ENCODE data around the gene MTARC2.

MTARC2 gene

GRCh38 chr1:220701974-220702373 lies 46.1 kb upstream of the MTARC2 start:
- no peak for ATAC-seq (ENCODE audit: low read depth)
- H3K27me3 ChIP-seq (ENCODE audit: insufficient read depth, poor library complexity, severe bottlenecking) = no peaks in the 10 kb centered on the region
- DNase-seq (ENCODE audit: low spot score) = no peak
- H3K36me3 ChIP-seq (ENCODE audit: low read depth) = no peaks in the 10 kb centered on the region
- no peaks in the 10 kb centered on the region for H3K4me1 ChIP-seq (ENCODE audit: insufficient read depth, poor library complexity, severe bottlenecking)
- no peak overlapping the region for H3K27ac ChIP-seq (ENCODE audit: poor library complexity, severe bottlenecking)
- H3K4me3 ChIP-seq (ENCODE audit: severe bottlenecking) = no peak overlapping the region
- TF ChIP-seq, protein P1, sequence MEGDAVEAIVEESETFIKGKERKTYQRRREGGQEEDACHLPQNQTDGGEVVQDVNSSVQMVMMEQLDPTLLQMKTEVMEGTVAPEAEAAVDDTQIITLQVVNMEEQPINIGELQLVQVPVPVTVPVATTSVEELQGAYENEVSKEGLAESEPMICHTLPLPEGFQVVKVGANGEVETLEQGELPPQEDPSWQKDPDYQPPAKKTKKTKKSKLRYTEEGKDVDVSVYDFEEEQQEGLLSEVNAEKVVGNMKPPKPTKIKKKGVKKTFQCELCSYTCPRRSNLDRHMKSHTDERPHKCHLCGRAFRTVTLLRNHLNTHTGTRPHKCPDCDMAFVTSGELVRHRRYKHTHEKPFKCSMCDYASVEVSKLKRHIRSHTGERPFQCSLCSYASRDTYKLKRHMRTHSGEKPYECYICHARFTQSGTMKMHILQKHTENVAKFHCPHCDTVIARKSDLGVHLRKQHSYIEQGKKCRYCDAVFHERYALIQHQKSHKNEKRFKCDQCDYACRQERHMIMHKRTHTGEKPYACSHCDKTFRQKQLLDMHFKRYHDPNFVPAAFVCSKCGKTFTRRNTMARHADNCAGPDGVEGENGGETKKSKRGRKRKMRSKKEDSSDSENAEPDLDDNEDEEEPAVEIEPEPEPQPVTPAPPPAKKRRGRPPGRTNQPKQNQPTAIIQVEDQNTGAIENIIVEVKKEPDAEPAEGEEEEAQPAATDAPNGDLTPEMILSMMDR (IDR thresholded peaks at IDR 0.05; ENCODE audit: poor library complexity, severe bottlenecking) = no peak
- no peaks in the 10 kb centered on the region for H3K9me3 ChIP-seq (ENCODE audit: severe bottlenecking)

- H3K4me3 ChIP-seq (ENCODE audit: severe bottlenecking) = no peak overlapping the region
- DNase-seq (ENCODE audit: low spot score) = no peak
- no peak overlapping the region for H3K27ac ChIP-seq (ENCODE audit: poor library complexity, severe bottlenecking)
- no peaks in the 10 kb centered on the region for H3K9me3 ChIP-seq (ENCODE audit: severe bottlenecking)
- H3K4me1 ChIP-seq (ENCODE audit: insufficient read depth, poor library complexity, severe bottlenecking) = no peaks in the 10 kb centered on the region
- H3K36me3 ChIP-seq (ENCODE audit: low read depth) = no peaks in the 10 kb centered on the region
- TF ChIP-seq, protein P1 (IDR thresholded peaks at IDR 0.05; ENCODE audit: poor library complexity, severe bottlenecking) = no peak
- H3K27me3 ChIP-seq (ENCODE audit: insufficient read depth, poor library complexity, severe bottlenecking) = no peaks in the 10 kb centered on the region
- no peak for ATAC-seq (ENCODE audit: low read depth)
Observed at GRCh38 chr1:220702733-220703270, 45.3 kb upstream of the MTARC2 start.

- Histone ChIP-seq H3K9me3 (ENCODE audit: severe bottlenecking) (no peaks in the 10 kb centered on the region), H3K4me1 (ENCODE audit: insufficient read depth, poor library complexity, severe bottlenecking) (no peaks in the 10 kb centered on the region), H3K4me3 (ENCODE audit: severe bottlenecking) (no peak overlapping the region), H3K36me3 (ENCODE audit: low read depth) (no peaks in the 10 kb centered on the region), H3K27me3 (ENCODE audit: insufficient read depth, poor library complexity, severe bottlenecking) (no peaks in the 10 kb centered on the region), H3K27ac (ENCODE audit: poor library complexity, severe bottlenecking) (no peak overlapping the region)
- DNase-seq (ENCODE audit: low spot score) = no peak
- TF ChIP-seq, protein P1 (IDR thresholded peaks at IDR 0.05; ENCODE audit: poor library complexity, severe bottlenecking) = no peak
- ATAC-seq (ENCODE audit: low read depth) = no peak
Observed at GRCh38 chr1:220703305-220703704, 44.8 kb upstream of the MTARC2 start.

GRCh38 chr1:220705782-220706181 lies 42.3 kb upstream of the MTARC2 start:
- no peaks in the 10 kb centered on the region for H3K27me3 ChIP-seq (ENCODE audit: insufficient read depth, poor library complexity, severe bottlenecking)
- TF ChIP-seq, protein P1 (IDR thresholded peaks at IDR 0.05; ENCODE audit: poor library complexity, severe bottlenecking) = no peak
- H3K36me3 ChIP-seq (ENCODE audit: low read depth) = no peaks in the 10 kb centered on the region
- H3K4me3 ChIP-seq (ENCODE audit: severe bottlenecking) = no peak overlapping the region
- no peak overlapping the region for H3K27ac ChIP-seq (ENCODE audit: poor library complexity, severe bottlenecking)
- ATAC-seq (ENCODE audit: low read depth) (no peak), DNase-seq (ENCODE audit: low spot score) (no peak)
- H3K9me3 ChIP-seq (ENCODE audit: severe bottlenecking) = no peaks in the 10 kb centered on the region
- H3K4me1 ChIP-seq (ENCODE audit: insufficient read depth, poor library complexity, severe bottlenecking) = no peaks in the 10 kb centered on the region

GRCh38 chr1:220706480-220706879 lies 41.6 kb upstream of the MTARC2 start:
- DNase-seq (ENCODE audit: low spot score) (no peak), ATAC-seq (ENCODE audit: low read depth) (no peak)
- Histone ChIP-seq H3K9me3 (ENCODE audit: severe bottlenecking) (no peaks in the 10 kb centered on the region), H3K4me1 (ENCODE audit: insufficient read depth, poor library complexity, severe bottlenecking) (no peaks in the 10 kb centered on the region), H3K36me3 (ENCODE audit: low read depth) (no peaks in the 10 kb centered on the region), H3K27me3 (ENCODE audit: insufficient read depth, poor library complexity, severe bottlenecking) (no peaks in the 10 kb centered on the region), H3K27ac (ENCODE audit: poor library complexity, severe bottlenecking) (no peak overlapping the region), H3K4me3 (ENCODE audit: severe bottlenecking) (no peak overlapping the region)
- TF ChIP-seq, protein P1 (IDR thresholded peaks at IDR 0.05; ENCODE audit: poor library complexity, severe bottlenecking) = no peak
